Central memory CD8-positive, alpha-beta T cell (primary cell): Measurements from ENCODE around the gene TSC22D1.

Experiments used
- ATAC-seq: fragments of 150-1000 bp; cut with Tn5 transposase; replicated peaks from 2 replicates; pipeline ENCODE4 v1.10.0; 2022; ENCODE audit warnings: mild to moderate bottlenecking, moderate FRiP score, moderate number of reproducible peaks; ENCODE audit not compliant: poor library complexity, severe bottlenecking; ENCODE audit errors: extremely low read depth
- DNase-seq, 2 donors: peaks; one replicate each; pipeline ENCODE4 v3.0.0; 2021; ENCODE audit warnings: low spot score in 2 of 2
- H3K27ac Mint-ChIP-seq: one replicate; pipeline ENCODE4 v1.8.0; 2022; ENCODE audit warnings: low read depth, mild to moderate bottlenecking, moderate library complexity, mixed read lengths
- H3K27me3 Mint-ChIP-seq: one replicate; pipeline ENCODE4 v1.8.0; 2022; ENCODE audit warnings: mixed read lengths
- H3K36me3 Mint-ChIP-seq: one replicate; pipeline ENCODE4 v1.8.0; 2022; ENCODE audit warnings: mild to moderate bottlenecking, moderate library complexity, mixed read lengths; ENCODE audit not compliant: insufficient read depth
- H3K4me1 Mint-ChIP-seq: one replicate; pipeline ENCODE4 v1.8.0; 2022; ENCODE audit warnings: mixed read lengths
- H3K4me3 Mint-ChIP-seq: one replicate; pipeline ENCODE4 v1.8.0; 2022; ENCODE audit warnings: mild to moderate bottlenecking, moderate library complexity, mixed read lengths
- H3K9me3 Mint-ChIP-seq: one replicate; pipeline ENCODE4 v1.8.0; 2022; ENCODE audit warnings: mixed read lengths

TSC22D1 gene

GRCh38 chr13:44437356-44438233 is 138.5 kb downstream of the TSC22D1 start:
- peak overlapping the region; percentile 80 for H3K4me3 Mint-ChIP-seq
- peaks cover 25% of the 10 kb centered on the region for H3K4me1 Mint-ChIP-seq
- H3K36me3 Mint-ChIP-seq = peaks cover 6% of the 10 kb centered on the region
- peak overlapping the region; percentile 75 for H3K27ac Mint-ChIP-seq
- DNase-seq (no peak), ATAC-seq (no peak)
- H3K9me3 Mint-ChIP-seq = no peaks in the 10 kb centered on the region
- peaks cover 13% of the 10 kb centered on the region for H3K27me3 Mint-ChIP-seq

- H3K9me3 Mint-ChIP-seq = no peaks in the 10 kb centered on the region
- H3K27ac Mint-ChIP-seq = peak overlapping the region; percentile 75
- peak overlapping the region; percentile 80 for H3K4me3 Mint-ChIP-seq
- DNase-seq (no peak), ATAC-seq (peak; percentile 31)
- H3K36me3 Mint-ChIP-seq = peaks cover 6% of the 10 kb centered on the region
- H3K27me3 Mint-ChIP-seq = peaks cover 13% of the 10 kb centered on the region
- H3K4me1 Mint-ChIP-seq = peaks cover 25% of the 10 kb centered on the region
Measured at GRCh38 chr13:44436589-44437337, 139.4 kb downstream of the TSC22D1 start.

GRCh38 chr13:44435919-44436510 is 140.1 kb downstream of the TSC22D1 start:
- H3K4me1 Mint-ChIP-seq = peaks cover 25% of the 10 kb centered on the region
- H3K36me3 Mint-ChIP-seq = peaks cover 6% of the 10 kb centered on the region
- H3K27ac Mint-ChIP-seq = peak overlapping the region; percentile 75
- peaks cover 13% of the 10 kb centered on the region for H3K27me3 Mint-ChIP-seq
- DNase-seq (no peak), ATAC-seq (no peak)
- peak overlapping the region; percentile 80 for H3K4me3 Mint-ChIP-seq
- H3K9me3 Mint-ChIP-seq = no peaks in the 10 kb centered on the region

- peak; percentile 86 for ATAC-seq
- Mint-ChIP-seq H3K27me3 (peaks cover 13% of the 10 kb centered on the region), H3K36me3 (peaks cover 6% of the 10 kb centered on the region), H3K4me3 (peak overlapping the region; percentile 80), H3K27ac (peak overlapping the region; percentile 75), H3K9me3 (no peaks in the 10 kb centered on the region), H3K4me1 (peaks cover 25% of the 10 kb centered on the region)
- peak; percentile 56 to 74 for DNase-seq
Measured at GRCh38 chr13:44435142-44435918, 140.8 kb downstream of the TSC22D1 start.

GRCh38 chr13:44434766-44435141 is 141.4 kb downstream of the TSC22D1 start:
- Mint-ChIP-seq H3K27me3 (peaks cover 13% of the 10 kb centered on the region), H3K36me3 (peaks cover 6% of the 10 kb centered on the region), H3K27ac (peak overlapping the region; percentile 75), H3K4me3 (peak overlapping the region; percentile 80), H3K9me3 (no peaks in the 10 kb centered on the region), H3K4me1 (peaks cover 25% of the 10 kb centered on the region)
- ATAC-seq = no peak
- no peak for DNase-seq

GRCh38 chr13:44433863-44434765 is 142.0 kb downstream of the TSC22D1 start:
- Mint-ChIP-seq H3K36me3 (peaks cover 6% of the 10 kb centered on the region), H3K27me3 (peaks cover 13% of the 10 kb centered on the region), H3K27ac (peak overlapping the region; percentile 75), H3K4me3 (peak overlapping the region; percentile 80), H3K9me3 (no peaks in the 10 kb centered on the region), H3K4me1 (peaks cover 25% of the 10 kb centered on the region)
- DNase-seq (no peak), ATAC-seq (no peak)

- peaks cover 24% of the 10 kb centered on the region for H3K4me1 Mint-ChIP-seq
- DNase-seq (no peak), ATAC-seq (no peak)
- H3K27me3 Mint-ChIP-seq = peaks cover 13% of the 10 kb centered on the region
- no peaks in the 10 kb centered on the region for H3K9me3 Mint-ChIP-seq
- no peak overlapping the region for H3K4me3 Mint-ChIP-seq
- no peak overlapping the region for H3K27ac Mint-ChIP-seq
- H3K36me3 Mint-ChIP-seq = peaks cover 6% of the 10 kb centered on the region
Measured at GRCh38 chr13:44432650-44433049, 143.5 kb downstream of the TSC22D1 start.

GRCh38 chr13:44431150-44431549 is 145.0 kb downstream of the TSC22D1 start:
- Mint-ChIP-seq H3K27ac (no peak overlapping the region), H3K27me3 (peaks cover 8% of the 10 kb centered on the region), H3K9me3 (no peaks in the 10 kb centered on the region), H3K4me3 (no peak overlapping the region), H3K4me1 (peaks cover 10% of the 10 kb centered on the region), H3K36me3 (peaks cover 6% of the 10 kb centered on the region)
- ATAC-seq (no peak), DNase-seq (no peak)

GRCh38 chr13:44429311-44429710 is 146.8 kb downstream of the TSC22D1 start:
- H3K4me1 Mint-ChIP-seq = no peaks in the 10 kb centered on the region
- no peak overlapping the region for H3K27ac Mint-ChIP-seq

GRCh38 chr13:44426461-44426860 is 149.7 kb downstream of the TSC22D1 start:
- Mint-ChIP-seq H3K4me3 (no peak overlapping the region), H3K27ac (no peak overlapping the region), H3K9me3 (no peaks in the 10 kb centered on the region), H3K27me3 (peaks cover 39% of the 10 kb centered on the region), H3K4me1 (no peaks in the 10 kb centered on the region), H3K36me3 (peaks cover 2% of the 10 kb centered on the region)
- no peak for DNase-seq
- ATAC-seq = no peak

More at GRCh38 chr13:44429311-44429710, 146.8 kb downstream of the TSC22D1 start:
- Mint-ChIP-seq H3K27me3 (peaks cover 10% of the 10 kb centered on the region), H3K4me3 (no peak overlapping the region), H3K9me3 (no peaks in the 10 kb centered on the region), H3K36me3 (peaks cover 3% of the 10 kb centered on the region)
- ATAC-seq = no peak
- no peak for DNase-seq

GRCh38 chr13:44425815-44426078 is 150.4 kb downstream of the TSC22D1 start:
- DNase-seq = no peak
- Mint-ChIP-seq H3K36me3 (peaks cover 2% of the 10 kb centered on the region), H3K4me1 (no peaks in the 10 kb centered on the region), H3K27ac (no peak overlapping the region), H3K9me3 (no peaks in the 10 kb centered on the region), H3K27me3 (peaks cover 46% of the 10 kb centered on the region), H3K4me3 (no peak overlapping the region)
- ATAC-seq = no peak
